OCI-LY1 (cell line): ENCODE measurements around the gene PLCG1.

Experiments used
- H2AFZ ChIP-seq: fragments of 200-600 bp; sonication (generic), shearing (Covaris generic); 2 replicates; pipeline ENCODE4 v1.6.0; 2014; ENCODE audit warnings: antibody characterized with exemption, mild to moderate bottlenecking, low read length
- H3F3A ChIP-seq: fragments of 200-600 bp; sonication (generic), shearing (Covaris generic); 2 replicates; pipeline ENCODE4 v1.6.0; 2014; ENCODE audit warnings: mild to moderate bottlenecking, antibody characterized with exemption, low read length, moderate library complexity; ENCODE audit not compliant: insufficient read depth
- H3K27ac ChIP-seq: fragments of 200-600 bp; sonication (generic); 2 replicates; pipeline ENCODE4 v1.5.1; 2014; ENCODE audit warnings: low read length, mixed run types, mild to moderate bottlenecking, low read depth; ENCODE audit not compliant: poor library complexity, severe bottlenecking
- H3K27me3 ChIP-seq: fragments of 200-600 bp; sonication (generic); 2 replicates; pipeline ENCODE4 v1.6.0; 2014; ENCODE audit warnings: antibody characterized with exemption, mild to moderate bottlenecking, low read length, moderate library complexity; ENCODE audit not compliant: insufficient read depth
- H3K36me3 ChIP-seq: fragments of 200-600 bp; sonication (generic); 2 replicates; pipeline ENCODE4 v1.6.1; 2014; ENCODE audit warnings: mild to moderate bottlenecking, antibody characterized with exemption, low read length, moderate library complexity, mixed read lengths; ENCODE audit not compliant: insufficient read depth
- H3K4me1 ChIP-seq: fragments of 200-600 bp; sonication (generic); 2 replicates; pipeline ENCODE4 v1.5.1; 2014; ENCODE audit warnings: mild to moderate bottlenecking, low read length, moderate library complexity; ENCODE audit not compliant: insufficient read depth, severe bottlenecking
- H3K4me2 ChIP-seq: fragments of 200-600 bp; sonication (generic), shearing (Covaris generic); 2 replicates; pipeline ENCODE4 v1.6.1; 2014; ENCODE audit warnings: low read length
- H3K4me3 ChIP-seq: fragments of 200-600 bp; sonication (generic); 2 replicates; pipeline ENCODE4 v1.5.1; 2014; ENCODE audit warnings: low read length, low read depth, mild to moderate bottlenecking, mixed read lengths; ENCODE audit not compliant: poor library complexity, severe bottlenecking
- H3K79me2 ChIP-seq: fragments of 200-600 bp; shearing (Covaris generic); 2 replicates; pipeline ENCODE4 v1.6.1; 2016; ENCODE audit warnings: mixed run types, low read length, mixed read lengths; ENCODE audit not compliant: insufficient read depth
- H3K9ac ChIP-seq: fragments of 200-600 bp; sonication (generic), shearing (Covaris generic); 2 replicates; pipeline ENCODE4 v1.6.1; 2014; ENCODE audit warnings: mild to moderate bottlenecking, low read length, mixed read lengths
- H3K9me2 ChIP-seq: fragments of 200-600 bp; sonication (generic), shearing (Covaris generic); 2 replicates; pipeline ENCODE4 v1.6.1; 2014; ENCODE audit warnings: low read depth, mild to moderate bottlenecking, low read length, mixed read lengths
- H3K9me3 ChIP-seq: fragments of 200-600 bp; shearing (Covaris generic); 2 replicates; pipeline ENCODE4 v1.6.1; 2014; ENCODE audit warnings: low read length, mixed read lengths
- H4K20me1 ChIP-seq: fragments of 200-600 bp; sonication (generic), shearing (Covaris generic); 2 replicates; pipeline ENCODE4 v1.6.0; 2016; ENCODE audit warnings: mild to moderate bottlenecking, low read length; ENCODE audit not compliant: insufficient read depth
- EZH2 ChIP-seq: fragments of 200-600 bp; sonication (generic), shearing (Covaris generic); IDR thresholded peaks from 2 replicates; pipeline ENCODE4 v1.8.0; 2017; ENCODE audit warnings: borderline replicate concordance, mixed run types, mild to moderate bottlenecking, antibody characterized with exemption, low read length, moderate library complexity, mixed read lengths
- TF ChIP-seq, protein P1 (sequence below): fragments of 200-600 bp; sonication (generic), shearing (Covaris generic); IDR thresholded peaks from 2 replicates; pipeline ENCODE4 v1.5.1; 2017; ENCODE audit warnings: mild to moderate bottlenecking, antibody characterized with exemption, low read length, moderate library complexity, mixed read lengths

PLCG1 gene

DNA sequence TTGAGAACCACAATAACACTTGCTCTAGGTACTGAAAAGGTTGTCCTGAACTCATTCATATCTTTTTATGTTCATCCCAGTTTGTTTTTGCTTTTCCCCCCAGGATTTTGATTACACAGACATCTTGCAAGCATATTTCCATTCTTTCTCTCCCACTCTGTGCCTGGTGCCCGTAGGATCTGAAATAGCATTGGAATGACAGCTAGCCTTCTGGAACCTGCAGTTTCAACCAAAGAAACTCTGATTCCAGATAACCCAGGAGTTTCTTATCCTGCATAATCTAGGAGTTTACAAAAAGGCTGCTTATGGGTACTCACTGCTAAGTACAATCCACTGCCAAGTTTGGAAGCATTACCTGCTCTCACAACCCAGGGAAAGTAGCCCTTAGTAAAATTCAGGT lies 28.8 kb upstream of the PLCG1 start:
- TF ChIP-seq, protein P1, sequence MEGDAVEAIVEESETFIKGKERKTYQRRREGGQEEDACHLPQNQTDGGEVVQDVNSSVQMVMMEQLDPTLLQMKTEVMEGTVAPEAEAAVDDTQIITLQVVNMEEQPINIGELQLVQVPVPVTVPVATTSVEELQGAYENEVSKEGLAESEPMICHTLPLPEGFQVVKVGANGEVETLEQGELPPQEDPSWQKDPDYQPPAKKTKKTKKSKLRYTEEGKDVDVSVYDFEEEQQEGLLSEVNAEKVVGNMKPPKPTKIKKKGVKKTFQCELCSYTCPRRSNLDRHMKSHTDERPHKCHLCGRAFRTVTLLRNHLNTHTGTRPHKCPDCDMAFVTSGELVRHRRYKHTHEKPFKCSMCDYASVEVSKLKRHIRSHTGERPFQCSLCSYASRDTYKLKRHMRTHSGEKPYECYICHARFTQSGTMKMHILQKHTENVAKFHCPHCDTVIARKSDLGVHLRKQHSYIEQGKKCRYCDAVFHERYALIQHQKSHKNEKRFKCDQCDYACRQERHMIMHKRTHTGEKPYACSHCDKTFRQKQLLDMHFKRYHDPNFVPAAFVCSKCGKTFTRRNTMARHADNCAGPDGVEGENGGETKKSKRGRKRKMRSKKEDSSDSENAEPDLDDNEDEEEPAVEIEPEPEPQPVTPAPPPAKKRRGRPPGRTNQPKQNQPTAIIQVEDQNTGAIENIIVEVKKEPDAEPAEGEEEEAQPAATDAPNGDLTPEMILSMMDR: no peak
- no peak for TF ChIP-seq EZH2
- no peaks in the 10 kb centered on the region for H3K27me3 ChIP-seq
- H3K9me3 ChIP-seq: no peaks in the 10 kb centered on the region
- no peak overlapping the region for H2AFZ ChIP-seq
- H3K9ac ChIP-seq: no peak overlapping the region
- no peak overlapping the region for H3K4me3 ChIP-seq
- no peak overlapping the region for H3K27ac ChIP-seq
- H3K4me2 ChIP-seq: no peak overlapping the region
- no peaks in the 10 kb centered on the region for H4K20me1 ChIP-seq
- no peaks in the 10 kb centered on the region for H3K4me1 ChIP-seq
- H3K79me2 ChIP-seq: no peaks in the 10 kb centered on the region
- peaks cover 94% of the 10 kb centered on the region for H3K36me3 ChIP-seq
- no peaks in the 10 kb centered on the region for H3K9me2 ChIP-seq
- H3F3A ChIP-seq: no peaks in the 10 kb centered on the region

DNA sequence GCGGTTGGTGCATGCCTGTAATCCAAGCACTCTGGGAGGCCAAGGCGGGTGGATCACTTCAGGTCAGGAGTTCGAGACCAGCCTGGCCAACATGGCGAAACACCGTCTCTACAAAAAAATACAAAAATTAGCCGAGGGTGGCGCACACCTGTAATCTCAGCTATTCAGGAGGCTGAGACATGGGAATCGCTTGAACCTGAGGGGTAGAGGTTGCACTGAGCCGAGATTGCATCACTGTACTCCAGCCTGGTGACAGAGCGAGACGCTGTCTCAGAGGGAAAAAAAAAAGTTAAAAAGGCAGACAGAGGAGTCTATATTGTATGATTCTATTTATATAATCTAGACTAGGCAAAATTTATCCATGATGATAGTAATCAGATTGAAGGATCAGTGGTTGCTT lies 27.3 kb upstream of the PLCG1 start:
- Histone ChIP-seq H4K20me1 (no peaks in the 10 kb centered on the region), H3K4me2 (no peak overlapping the region), H3K79me2 (no peaks in the 10 kb centered on the region), H3K9me2 (no peaks in the 10 kb centered on the region), H3F3A (no peaks in the 10 kb centered on the region), H3K9me3 (no peaks in the 10 kb centered on the region), H3K27me3 (no peaks in the 10 kb centered on the region), H2AFZ (no peak overlapping the region), H3K4me1 (no peaks in the 10 kb centered on the region), H3K27ac (no peak overlapping the region), H3K4me3 (no peak overlapping the region), H3K9ac (no peak overlapping the region), H3K36me3 (peaks cover 93% of the 10 kb centered on the region)
- TF ChIP-seq EZH2: no peak
- TF ChIP-seq, protein P1: no peak

DNA sequence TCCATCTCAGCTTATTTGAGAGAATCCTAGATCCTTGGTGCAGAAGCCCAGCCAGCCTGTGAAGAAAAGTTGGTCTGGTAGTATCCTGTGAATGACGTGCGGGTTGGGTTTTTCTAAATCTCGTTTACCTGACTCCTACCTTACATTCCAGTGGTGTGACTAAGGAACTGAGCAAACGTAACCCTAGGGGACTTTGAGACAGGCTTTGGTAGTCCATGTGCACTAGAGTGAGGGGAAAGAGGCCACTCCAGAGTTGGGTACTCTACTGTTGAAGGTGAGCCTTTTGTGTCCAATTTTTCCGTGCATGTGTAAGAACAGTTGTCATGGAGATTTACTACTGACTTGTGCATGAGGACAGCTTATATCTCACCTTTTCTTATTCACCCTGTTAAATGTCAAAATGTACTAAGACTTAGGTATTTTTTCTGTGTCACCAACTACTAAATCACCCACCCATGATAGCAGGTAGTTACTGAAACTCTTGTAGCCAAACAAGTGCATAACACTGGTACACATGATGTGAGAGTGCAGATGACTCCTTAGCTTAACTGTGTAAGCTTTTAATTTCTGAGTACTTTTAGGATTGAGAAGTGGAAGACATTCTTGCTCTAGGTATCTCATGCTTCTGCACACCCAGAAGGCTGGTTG lies 26.3 kb upstream of the PLCG1 start:
- no peak overlapping the region for H3K27ac ChIP-seq
- no peak overlapping the region for H3K9ac ChIP-seq
- no peaks in the 10 kb centered on the region for H3K27me3 ChIP-seq
- no peaks in the 10 kb centered on the region for H3K9me3 ChIP-seq
- peaks cover 93% of the 10 kb centered on the region for H3K36me3 ChIP-seq
- no peaks in the 10 kb centered on the region for H3K9me2 ChIP-seq
- no peak overlapping the region for H3K4me2 ChIP-seq
- H2AFZ ChIP-seq: no peak overlapping the region
- TF ChIP-seq EZH2: no peak
- TF ChIP-seq, protein P1: no peak
- no peaks in the 10 kb centered on the region for H4K20me1 ChIP-seq
- no peaks in the 10 kb centered on the region for H3K4me1 ChIP-seq
- H3K4me3 ChIP-seq: no peak overlapping the region
- no peaks in the 10 kb centered on the region for H3K79me2 ChIP-seq
- H3F3A ChIP-seq: no peaks in the 10 kb centered on the region
